Breast epithelium (tissue), 3 donors: ENCODE results near the gene MAP7.

Experiments
- CTCF ChIP-seq, 3 donors: fragments of 450-650 bp; IDR thresholded peaks; one replicate each; pipeline ENCODE4 v1.5.1; 2016 to 2017; ENCODE audit warnings: antibody characterized with exemption in 3 of 3, mild to moderate bottlenecking in 3 of 3, moderate library complexity in 3 of 3
- POLR2A ChIP-seq: fragments of 450-650 bp; IDR thresholded peaks from one replicate; pipeline ENCODE4 v1.6.1; 2016; ENCODE audit warnings: antibody characterized with exemption, mild to moderate bottlenecking, moderate library complexity
- POLR2AphosphoS5 ChIP-seq, 3 donors: sonication (generic); formaldehyde crosslinking; IDR thresholded peaks; one replicate each; pipeline ENCODE4 v1.6.1; 2017; ENCODE audit warnings: antibody characterized with exemption in 3 of 3

- TF ChIP-seq CTCF (IDR thresholded peaks at IDR 0.05) (no peak), POLR2A (no peak), POLR2AphosphoS5 (IDR thresholded peaks at IDR 0.05) (no peak)
Measured at GRCh38 chr6:136464874-136465273, 85.3 kb downstream of the MAP7 start.
